ENCODE measurements around the gene APOA4.

Gene APOA4

DNA sequence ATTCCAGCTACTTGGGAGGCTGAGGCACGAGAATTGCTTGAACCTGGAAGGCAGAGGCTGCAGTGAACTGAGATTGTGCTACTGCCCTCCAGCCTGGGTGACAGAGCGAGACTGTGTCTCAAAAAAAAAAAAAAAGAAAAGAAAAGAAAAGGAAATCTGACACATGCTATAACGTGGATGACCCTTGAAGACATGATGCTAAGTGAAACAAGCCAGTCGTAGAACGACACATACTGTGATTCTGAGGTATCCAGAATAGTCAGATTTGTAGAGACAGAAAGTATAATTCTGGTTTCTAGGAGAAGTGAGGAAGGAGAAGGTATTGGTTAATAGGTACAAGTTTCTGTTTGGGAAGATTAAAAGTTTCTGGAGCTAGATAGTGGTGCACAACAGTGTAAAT, 24.7 kb downstream of the APOA4 start:
- no peak for FAIRE-seq

DNA sequence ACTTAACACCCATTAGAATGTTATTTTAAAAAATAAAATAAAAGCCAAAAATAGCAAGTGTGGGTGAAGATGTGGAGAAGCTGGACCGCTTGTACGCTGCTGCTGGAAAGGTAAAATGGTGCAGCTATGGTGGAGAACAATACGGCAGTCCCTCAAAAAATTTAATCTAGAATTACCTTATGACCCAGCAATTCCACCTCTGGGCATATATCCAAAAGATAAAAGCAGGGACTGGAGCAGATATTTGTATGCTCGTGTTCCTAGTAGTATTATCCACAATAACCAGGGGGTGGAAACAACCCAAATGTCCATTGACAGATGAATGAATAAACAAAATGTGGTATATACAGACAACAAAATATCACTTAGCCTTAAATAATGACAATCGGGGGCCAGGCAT, 25.3 kb downstream of the APOA4 start:
- FAIRE-seq: no peak

DNA sequence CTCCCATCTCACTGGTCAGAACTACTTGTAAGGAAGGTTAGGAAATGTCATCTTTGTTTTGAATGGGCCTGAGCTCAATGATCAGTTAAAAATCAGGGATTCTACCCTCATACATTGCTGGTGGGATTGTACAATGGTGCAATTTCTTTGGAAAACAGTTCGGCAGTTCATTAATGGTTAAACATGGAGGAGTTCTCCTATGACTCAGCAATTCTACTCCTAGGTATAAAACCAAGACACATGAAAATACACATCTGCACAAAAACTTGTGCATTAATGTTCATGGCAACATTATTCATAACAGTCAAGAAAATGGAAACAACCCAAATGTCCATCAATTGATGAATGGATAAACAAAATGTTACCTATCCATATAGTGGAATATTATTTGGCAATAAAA, 26.6 kb downstream of the APOA4 start:
- FAIRE-seq: no peak

DNA sequence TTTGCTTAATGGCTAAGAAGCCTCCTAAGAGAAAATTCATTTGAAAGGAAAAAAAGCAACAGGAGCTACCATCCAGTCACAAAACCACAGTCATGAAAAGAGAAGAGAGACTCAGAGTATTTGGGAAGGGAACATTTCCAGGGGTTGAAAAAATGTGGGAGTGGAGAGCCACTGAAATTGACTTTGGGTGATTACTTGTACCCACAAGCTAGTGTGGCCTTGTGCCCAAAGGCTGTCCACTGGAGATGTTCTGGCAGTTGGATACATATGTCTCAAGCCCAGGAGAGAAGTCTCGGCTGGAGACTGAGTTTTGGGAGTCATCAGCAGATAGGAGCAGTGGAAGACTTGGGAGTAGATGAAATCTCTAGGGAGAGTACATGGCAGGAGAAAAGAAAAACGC, 28.3 kb downstream of the APOA4 start:
- FAIRE-seq: no peak

DNA sequence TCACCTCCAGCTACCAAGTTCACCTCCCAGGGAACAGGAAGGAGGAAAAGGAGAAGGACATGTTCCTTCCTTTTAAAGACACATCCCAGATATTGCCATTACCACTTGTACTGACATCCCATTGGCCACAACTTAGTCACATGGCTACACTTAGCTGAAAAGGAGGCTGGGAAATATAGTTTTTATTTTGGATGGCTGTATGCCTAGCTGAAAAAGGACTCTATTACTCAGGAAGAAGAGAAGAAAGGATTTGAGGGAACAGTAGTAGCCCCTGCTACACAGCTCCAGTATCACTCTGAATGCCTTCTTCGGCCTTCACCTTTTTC, 29.4 kb downstream of the APOA4 start:
- FAIRE-seq: no peak

DNA sequence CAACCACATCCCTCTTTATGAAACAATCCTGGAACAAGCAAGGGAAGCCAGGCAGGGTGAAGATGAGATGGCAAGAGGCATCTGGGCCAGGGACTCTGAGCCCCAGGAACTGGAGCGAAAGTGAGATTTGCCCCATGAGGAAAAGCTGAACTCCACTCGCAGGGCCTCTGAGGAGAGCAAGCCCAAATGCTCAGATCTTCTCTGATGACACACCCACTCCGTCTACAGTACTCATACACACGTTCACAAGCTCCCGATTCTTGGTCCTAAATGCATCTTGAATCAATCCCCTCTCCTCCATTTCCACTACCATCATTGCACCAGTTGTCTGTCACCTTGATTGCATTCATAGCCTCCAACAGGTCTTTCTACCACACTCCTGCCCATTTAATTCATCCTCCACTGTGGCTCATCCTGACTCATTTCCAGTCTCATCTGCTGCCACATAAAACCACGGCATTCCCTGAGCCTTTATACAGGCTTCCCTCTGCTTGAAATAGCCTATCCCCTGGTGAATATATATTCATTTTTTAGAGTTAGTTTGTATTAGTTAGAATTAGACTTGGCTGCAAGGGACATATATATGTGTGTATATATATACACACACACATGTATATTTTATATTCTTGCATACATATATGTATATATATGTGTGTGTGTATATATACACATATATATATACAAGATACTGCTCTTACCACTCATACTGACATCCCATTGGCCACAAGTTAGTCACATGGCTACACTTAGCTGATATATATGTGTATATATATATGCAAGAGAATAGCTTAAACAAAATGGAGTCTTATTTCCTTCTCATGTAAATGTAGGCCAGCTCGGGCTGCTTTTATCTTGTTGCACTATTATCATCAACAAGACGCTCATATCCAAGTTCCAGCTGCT, 30.0 kb downstream of the APOA4 start:
- FAIRE-seq: no peak

DNA sequence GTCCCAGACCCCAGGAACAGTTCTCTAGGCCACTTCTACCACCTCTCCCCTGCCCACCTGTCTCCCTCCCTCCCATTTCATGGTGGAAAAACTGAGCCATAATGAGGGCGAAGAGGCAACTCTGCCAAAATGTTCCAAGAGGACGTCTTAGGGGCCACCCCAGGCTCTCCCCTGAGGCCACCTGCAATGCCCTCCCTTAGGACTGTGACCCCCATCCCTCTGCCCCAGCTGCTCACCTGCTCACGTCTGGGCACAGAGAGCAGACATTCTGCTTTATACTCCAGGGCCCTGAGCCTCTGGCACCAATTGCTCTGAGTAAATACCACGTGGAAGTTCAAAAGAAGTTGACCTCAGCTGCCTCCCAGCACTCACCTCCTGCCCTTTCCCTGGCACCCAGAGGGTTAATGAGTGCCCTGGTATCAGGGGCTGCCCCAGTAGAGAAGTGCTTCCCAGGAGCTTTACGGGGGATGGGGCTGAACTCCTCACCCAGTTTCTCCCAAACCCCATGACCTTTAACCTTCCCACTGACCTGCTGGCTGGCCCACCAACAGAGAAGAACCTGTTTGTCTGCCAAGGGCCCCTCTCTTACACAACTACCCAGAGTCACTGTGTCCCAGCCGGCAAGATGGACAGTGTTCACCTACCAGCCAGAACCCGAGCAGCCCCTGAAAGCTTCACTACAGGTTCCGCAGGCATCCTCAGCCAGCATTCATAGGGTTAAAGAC, 30.8 kb downstream of the APOA4 start:
- FAIRE-seq: no peak

DNA sequence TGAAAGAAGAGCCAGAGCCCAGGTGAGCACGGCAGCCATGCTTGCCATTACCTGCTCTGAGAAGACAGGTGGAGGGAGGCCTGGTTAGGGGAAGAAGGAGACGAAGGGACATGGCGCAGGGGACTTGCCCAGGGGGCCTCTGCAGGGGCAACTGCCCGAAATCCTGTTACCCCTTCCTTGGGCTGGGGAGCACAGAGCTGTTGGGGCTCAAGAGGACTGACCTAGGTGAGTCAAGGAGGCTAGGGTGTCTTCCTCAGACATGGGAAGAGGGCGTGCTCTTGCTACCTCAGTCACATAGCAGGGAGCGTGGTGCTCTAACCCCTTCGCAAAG, 31.3 kb downstream of the APOA4 start, which contains the start of gene APOA5:
Gene APOA5, minus strand, starts transcription at position 67 of the 331 bp plus-strand sequence. Its CDS starts 19 bp downstream, at position 48.
- no peak for FAIRE-seq

DNA sequence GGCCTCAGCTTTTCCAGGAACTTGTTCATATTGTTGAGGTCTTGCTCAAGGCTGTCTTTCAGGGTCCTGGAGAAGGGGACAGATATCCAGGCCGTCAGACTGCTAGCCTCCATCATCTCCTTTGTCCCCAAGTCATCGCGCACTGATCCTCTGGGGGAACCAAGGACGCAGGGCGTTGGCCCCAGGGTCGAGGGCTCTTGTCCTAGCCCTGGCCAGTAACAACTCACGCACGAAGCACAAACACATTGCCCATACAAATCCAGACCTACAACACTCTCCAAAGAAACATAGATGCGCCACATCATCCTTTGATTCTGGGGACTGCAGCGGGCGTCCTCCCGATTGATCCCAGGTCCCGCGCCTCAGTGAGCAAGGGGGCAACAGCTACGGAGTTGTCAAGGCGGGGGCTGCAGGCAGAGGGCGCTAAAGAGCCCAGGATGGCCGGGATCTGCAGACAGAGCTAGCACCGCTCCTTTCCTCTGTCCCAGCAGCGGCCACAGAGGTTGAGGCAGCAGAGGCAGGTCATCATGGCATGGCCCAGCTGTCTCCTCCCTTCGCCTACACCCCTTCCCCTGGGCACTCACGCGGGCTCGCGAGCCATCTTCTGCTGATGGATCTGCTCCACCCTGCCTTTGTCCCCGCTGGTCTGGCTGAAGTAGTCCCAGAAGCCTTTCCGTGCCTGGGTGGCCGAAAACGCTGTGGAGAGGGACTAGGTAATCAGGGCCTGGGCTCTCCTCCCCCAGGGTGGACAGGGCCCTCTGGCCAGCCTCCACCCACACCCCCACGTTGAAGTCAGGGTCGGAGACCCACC, 31.9 kb downstream of the APOA4 start:
- FAIRE-seq: no peak

DNA sequence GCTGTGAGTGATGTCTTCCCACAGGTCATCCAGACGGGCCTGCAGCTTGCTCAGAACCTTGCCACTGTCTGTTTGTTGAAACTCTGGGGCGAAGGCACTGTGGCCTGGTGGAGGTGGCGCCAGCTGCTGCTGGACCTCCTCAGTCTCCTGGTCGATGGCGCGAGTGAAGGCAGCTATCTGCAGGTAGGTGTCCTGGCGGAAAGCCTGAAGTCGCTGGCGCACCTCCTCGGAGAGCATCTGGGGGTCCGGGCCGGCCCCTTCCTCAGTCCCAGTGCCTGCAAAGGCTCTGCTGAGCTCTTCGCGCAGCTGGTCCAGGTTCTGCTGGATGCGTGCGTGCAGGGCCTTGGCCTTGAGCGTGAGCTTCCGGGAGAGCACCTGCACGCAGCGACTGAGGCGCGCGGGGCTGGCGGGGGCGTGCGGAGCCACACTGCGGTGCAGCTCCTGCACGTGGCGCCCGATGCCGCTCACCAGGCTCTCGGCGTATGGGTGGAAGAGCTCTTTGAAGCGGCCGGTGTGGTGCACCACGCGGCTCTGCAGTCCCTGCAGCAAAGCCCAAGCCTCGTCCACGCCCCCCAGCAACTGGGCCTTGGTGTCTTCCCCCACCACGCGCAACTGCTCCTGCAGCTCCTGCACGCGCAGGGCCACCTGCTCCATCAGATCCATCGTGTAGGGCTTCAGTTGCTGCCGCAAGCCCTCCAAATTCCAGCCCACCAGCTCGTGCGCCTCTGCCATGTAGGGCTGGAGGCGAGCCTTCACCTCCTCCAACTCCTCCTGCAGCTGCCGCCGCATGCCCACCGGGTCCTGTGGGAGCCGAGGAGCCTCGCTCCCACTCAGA, 32.7 kb downstream of the APOA4 start:
- FAIRE-seq: no peak

DNA sequence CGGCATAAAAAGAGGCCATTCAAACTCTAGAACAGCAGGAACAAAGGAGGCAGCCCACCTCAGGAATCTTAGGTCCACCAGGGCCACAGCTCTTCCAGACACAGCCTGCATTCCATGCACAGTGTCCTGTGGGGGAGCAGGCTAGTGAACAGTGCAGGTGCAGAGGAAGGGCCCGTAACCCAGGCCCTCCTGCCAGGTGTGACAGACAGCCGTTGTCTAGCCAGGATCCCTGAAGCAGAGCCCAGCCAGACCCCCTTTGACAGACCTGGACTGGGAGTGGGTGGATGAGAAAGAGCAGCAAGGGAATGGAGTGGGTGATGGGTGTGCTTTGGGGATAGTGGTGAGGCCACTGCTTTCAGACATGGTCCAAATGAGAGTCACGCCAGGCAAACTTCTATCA, 34.1 kb downstream of the APOA4 start:
- FAIRE-seq: no peak

DNA sequence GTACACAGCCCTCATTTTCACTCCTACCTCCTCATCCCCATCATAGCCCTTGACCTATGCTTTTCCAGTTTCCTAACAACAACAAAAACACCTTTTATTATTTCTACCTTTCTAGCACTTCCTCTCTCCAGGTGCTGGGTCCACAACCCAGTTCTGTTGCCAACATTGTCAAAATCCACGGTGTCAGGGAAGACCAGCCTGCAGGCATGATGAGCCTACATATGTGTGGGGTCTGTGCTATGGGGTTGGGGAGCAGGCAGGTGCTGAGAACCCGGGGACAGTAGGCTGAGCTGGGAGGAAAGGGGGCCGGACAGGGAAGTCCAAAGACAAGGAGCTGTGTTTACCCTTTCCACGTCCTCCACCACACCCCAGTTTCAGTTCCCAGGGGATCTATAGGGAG, 34.6 kb downstream of the APOA4 start:
- FAIRE-seq: no peak

DNA sequence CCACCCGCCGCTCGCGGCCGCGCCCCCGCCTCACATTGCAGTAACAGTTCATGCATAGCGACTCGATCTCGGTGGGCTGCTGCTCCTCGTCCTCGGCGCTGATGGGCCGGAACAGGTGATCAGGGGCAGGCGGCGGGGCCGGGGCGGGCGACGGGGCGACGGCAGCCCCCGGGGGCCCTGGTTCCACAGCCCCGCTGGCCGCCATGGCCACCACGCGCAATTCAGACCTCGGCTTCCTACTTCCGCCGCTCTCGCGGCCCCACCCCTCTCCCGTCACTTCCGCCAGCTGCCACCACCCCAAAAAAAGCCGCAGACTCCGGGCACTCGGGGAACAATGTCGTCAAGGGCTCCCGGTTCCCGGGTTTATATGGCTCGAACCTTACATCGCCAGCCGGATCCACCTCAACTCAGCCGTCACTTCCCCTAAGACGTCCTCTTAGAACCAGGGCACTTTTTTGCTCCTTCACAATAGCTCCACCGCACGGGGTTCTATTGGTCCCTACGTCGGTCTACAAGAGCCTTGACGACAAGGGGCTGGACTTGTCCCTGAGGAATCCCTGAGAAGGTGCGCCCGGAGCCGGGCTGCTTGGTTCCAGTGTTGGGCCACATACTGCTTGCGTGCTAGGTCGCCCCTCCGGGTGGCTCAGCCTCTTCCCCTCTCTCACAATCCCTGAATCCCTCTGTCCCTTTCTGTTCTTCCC, 35.2 kb downstream of the APOA4 start, which contains the start of gene ZPR1:
Gene ZPR1, minus strand, starts transcription at position 238 of the 701 bp plus-strand sequence. Its CDS starts 33 bp downstream, at position 205.
- no peak for FAIRE-seq

DNA sequence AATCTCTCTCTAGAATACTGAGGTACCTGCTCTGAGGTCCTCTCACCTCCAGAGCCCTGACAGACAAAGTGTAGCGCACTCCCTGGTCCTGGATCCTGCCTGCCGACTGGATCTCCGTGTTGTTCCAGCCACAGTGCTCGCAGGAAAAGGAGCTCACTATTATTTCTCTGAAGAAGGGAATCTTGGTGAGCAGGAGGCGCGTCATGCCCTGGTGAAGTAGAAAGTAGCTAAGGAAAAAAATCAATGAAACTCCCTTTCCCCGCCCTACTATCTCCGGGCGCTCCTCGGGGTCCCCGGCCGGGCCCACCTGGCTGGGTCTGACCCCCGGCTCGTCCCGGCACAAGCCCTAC, 35.7 kb downstream of the APOA4 start:
- no peak for FAIRE-seq

DNA sequence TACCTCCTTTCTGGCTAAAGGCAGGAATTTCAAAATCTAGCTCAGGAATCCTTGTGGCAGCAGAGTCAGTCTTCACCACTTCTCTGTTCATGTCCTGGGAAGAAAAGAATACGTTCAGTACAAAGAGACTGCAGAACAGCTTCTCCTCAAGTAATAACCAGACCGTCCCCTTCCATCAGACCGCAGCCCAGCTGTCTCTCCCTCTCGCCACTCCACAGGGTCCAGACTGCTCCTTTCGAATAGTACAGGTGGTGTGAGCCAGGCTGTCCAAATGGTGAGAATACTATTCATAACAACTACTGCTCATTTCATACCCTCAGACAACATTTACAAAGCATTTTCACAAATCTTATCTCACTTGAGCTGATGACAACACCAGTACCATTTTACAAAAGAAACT, 36.1 kb downstream of the APOA4 start:
- FAIRE-seq: no peak

DNA sequence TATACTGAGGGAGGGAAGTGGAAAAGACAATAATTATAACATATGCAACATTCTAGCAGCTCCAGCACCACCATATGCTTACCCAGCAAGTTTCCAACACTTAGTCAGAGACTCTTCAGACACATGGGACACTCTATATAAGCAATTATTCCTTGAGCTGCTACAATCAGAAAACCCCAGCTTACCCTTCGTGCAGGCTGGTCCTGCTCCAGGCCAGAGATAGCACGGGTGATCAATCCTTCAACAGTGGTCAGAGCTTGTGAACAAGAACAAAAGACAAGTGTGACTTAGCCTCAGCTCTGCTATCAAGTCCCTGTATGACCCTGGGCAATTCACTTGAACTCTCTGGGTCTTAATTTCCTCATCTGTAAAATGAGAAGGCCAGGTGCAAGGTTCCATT, 36.8 kb downstream of the APOA4 start:
- FAIRE-seq: no peak

DNA sequence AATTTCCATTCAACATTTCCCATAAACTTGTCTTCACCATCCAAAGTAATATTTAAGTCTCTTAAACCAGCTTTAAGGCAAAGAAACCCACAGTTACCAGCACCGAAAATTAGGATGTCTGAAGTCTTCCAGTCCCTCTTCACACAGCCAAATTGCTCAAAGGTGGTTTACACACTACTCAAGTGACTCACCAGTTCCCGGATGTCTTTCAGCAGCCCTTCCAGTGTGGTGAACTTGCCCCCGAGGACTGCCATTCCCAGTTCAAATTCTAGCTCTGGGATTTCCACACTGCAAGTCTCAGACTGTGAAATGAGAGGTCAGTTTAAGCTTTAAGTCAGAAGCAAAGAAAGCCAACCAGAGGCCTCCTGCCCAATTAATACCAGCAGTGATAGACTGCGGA, 40.4 kb downstream of the APOA4 start:
- no peak for FAIRE-seq

DNA sequence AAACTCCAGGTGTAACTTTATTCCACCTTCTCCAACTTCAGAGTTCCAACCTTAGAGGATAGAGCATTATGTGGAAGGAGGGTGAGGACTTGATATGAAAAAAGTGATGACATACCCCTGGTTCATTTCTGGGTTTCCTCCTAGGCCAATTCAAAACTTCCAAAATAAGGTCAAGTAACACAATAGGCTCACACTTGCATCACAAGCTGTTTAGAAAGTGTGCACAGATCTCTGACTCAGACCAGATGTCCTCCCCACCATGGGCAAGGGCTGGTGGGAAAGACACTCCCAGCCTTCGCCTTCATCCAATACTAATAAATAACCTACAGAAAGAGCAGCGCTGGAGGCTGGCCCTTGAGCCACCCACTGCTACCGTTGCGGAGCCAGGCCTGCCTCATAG, 44.5 kb downstream of the APOA4 start:
- FAIRE-seq: no peak

DNA sequence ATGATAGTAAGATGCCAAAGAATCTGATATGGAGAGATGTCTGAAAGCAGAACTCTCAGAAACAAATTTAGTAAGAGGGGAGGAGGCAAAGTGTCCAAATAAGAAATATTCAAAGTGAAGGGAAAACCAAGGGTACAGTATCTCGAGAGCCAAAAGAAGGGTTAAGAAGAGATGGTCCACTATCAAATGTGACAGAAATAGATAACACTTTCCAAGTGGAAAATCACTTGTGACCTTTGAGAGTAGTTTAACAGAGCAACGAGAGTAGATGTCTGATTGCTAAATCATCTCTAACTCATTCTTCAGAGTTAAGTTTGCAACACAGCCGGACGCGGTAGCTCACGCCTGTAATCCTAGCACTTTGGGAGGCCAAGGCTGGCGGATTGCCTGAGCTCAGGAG, 46.0 kb downstream of the APOA4 start:
- FAIRE-seq: no peak

DNA sequence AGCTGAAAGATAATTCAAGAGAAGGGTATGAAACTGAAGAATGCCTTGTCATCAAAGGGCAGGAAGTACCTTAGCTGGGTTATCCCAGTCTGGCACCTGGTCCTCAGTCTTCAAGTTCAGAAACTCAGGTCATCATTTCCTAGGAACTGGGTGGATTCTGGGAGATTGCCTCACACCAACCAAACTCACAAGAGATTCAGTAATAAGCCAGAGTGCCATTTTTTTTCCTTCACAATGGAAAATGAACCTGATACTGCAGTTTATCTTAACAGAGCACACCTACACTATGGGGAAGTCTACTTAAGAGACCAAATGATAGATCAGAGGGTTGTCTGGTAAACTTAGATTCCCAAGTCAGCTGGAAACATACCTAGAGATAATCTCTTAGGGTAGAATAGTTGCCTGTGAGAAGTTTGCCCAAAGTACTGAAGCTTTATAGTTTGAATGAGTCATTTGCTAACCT, 46.6 kb downstream of the APOA4 start:
- no peak for FAIRE-seq

DNA sequence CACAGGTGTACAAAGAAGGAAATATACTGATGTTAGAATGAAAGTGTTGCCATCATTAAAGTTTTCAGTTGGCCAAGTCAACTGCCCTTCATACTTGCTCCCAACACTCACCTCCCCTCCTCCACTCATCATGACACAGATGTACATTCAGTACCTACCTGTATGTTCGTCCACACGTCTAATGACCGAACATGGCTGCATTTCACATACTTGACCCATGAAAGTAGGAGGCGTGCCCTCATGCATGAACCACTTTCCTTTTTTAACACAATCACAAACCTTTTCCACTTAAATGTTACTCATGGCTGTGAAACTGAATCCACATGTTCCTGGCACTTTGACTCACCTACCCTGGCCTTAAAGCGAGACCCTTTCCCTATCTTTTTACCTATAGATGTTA, 47.1 kb downstream of the APOA4 start:
- no peak for FAIRE-seq

DNA sequence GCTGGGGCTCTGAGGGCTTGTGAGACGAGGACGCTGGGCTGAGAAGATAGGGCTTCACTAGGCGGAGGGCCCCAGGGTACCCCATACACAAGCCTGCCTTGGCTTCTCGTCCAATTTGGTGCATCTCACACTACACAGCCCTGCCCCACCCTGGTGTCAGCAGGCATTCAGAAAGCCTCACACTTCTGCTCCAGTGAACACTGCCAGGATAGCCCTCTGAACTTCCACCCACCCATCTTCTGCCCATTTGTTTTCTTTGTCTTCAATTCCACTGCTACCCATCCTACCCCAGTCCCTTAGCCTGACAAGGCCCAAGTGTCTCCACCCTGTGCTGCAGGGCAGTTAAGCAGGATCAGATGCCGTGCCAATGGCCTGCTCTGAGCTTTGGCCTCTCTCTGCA, 48.4 kb downstream of the APOA4 start:
- no peak for FAIRE-seq

All from A204.1 (cell line).